Ovary (tissue), 3 donors: Measurements from ENCODE around the gene VAV2.

Experiments used
- CTCF ChIP-seq, 3 donors: fragments of 450-650 bp in 2 of 3; fragments of 200-600 bp in 1 of 3; IDR thresholded peaks; one replicate each; pipeline versions ENCODE4 v1.5.1 to v1.8.0; 2016 to 2022; ENCODE audit warnings: antibody characterized with exemption in 3 of 3, mild to moderate bottlenecking in 1 of 3
- EP300 ChIP-seq: sonication (generic); formaldehyde crosslinking; IDR thresholded peaks from one replicate; pipeline ENCODE4 v1.6.1; 2017; ENCODE audit warnings: antibody characterized with exemption
- POLR2A ChIP-seq: fragments of 450-650 bp; IDR thresholded peaks from one replicate; pipeline ENCODE4 v1.6.1; 2017; ENCODE audit warnings: antibody characterized with exemption, mild to moderate bottlenecking, moderate library complexity
- donor health status: DM: no; HTN: no; CAD: no.

GRCh38 chr9:133791735-133792649, 200.1 kb downstream of the VAV2 start:
- TF ChIP-seq CTCF (IDR thresholded peaks at IDR 0.05) = no peak
- no peak for TF ChIP-seq EP300
- TF ChIP-seq POLR2A = no peak
